ENCODE data around the gene UQCRH.

DNA sequence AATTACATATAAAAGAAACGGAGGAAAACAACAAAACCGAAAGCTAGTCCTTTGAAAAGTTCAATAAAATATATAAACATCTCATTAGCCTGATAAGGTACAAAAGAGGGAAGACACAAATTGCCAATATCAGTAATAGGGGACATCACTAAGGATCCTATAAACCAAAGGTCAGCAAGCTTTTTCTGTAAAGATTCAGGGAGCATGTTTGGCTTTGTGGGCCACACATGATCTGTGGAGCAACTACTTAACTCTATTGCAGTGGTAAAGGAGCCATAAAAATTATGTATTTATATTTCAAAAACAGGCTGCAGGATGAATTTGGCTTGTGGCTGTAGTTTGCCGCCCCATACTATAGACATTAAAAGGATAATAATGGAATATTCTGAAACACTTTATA is 31.6 kb downstream of the UQCRH start:
- TF ChIP-seq POLR2A (IDR thresholded peaks at IDR 0.05): no peak
- TF ChIP-seq, protein P1, sequence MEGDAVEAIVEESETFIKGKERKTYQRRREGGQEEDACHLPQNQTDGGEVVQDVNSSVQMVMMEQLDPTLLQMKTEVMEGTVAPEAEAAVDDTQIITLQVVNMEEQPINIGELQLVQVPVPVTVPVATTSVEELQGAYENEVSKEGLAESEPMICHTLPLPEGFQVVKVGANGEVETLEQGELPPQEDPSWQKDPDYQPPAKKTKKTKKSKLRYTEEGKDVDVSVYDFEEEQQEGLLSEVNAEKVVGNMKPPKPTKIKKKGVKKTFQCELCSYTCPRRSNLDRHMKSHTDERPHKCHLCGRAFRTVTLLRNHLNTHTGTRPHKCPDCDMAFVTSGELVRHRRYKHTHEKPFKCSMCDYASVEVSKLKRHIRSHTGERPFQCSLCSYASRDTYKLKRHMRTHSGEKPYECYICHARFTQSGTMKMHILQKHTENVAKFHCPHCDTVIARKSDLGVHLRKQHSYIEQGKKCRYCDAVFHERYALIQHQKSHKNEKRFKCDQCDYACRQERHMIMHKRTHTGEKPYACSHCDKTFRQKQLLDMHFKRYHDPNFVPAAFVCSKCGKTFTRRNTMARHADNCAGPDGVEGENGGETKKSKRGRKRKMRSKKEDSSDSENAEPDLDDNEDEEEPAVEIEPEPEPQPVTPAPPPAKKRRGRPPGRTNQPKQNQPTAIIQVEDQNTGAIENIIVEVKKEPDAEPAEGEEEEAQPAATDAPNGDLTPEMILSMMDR (IDR thresholded peaks at IDR 0.05): no peak

Data from Peyer's patch (tissue), 4 donors.